ENCODE measurements around the gene PCSK5. TPM values are rescaled to one million over a fixed set of nuclear protein-coding genes. Genes with fewer than 3 reads are reported as not detected.

PCSK5 gene
- total RNA-seq, 1 donor from 2014 or later = 8.9 TPM

- no peak for TF ChIP-seq CTCF (IDR thresholded peaks at IDR 0.05)
- Mint-ChIP-seq H3K36me3 (ENCODE audit: low read depth) (peaks cover 3% of the 10 kb centered on the region), H3K4me1 (ENCODE audit: low read depth) (peaks cover 23% of the 10 kb centered on the region), H3K27me3 (ENCODE audit: low read depth) (no peaks in the 10 kb centered on the region), H3K9me3 (ENCODE audit: low read depth) (peaks cover 6% of the 10 kb centered on the region), H3K27ac (ENCODE audit: unreplicated experiment) (no peak overlapping the region), H3K4me3 (ENCODE audit: unreplicated experiment) (no peak overlapping the region)
- no peak for DNase-seq (ENCODE audit: low spot score)
Observed at GRCh38 chr9:75997206-75997605, 106.7 kb downstream of the PCSK5 start.

- DNase-seq (ENCODE audit: low spot score) = no peak
- peaks cover 20% of the 10 kb centered on the region for H3K4me1 Mint-ChIP-seq (ENCODE audit: low read depth)
- no peaks in the 10 kb centered on the region for H3K27me3 Mint-ChIP-seq (ENCODE audit: low read depth)
- no peak overlapping the region for H3K27ac Mint-ChIP-seq (ENCODE audit: unreplicated experiment)
- H3K36me3 Mint-ChIP-seq (ENCODE audit: low read depth) = peaks cover 3% of the 10 kb centered on the region
- peaks cover 6% of the 10 kb centered on the region for H3K9me3 Mint-ChIP-seq (ENCODE audit: low read depth)
- no peak overlapping the region for H3K4me3 Mint-ChIP-seq (ENCODE audit: unreplicated experiment)
- TF ChIP-seq CTCF (IDR thresholded peaks at IDR 0.05) = no peak
Observed at GRCh38 chr9:75998096-75998780, 107.8 kb downstream of the PCSK5 start.

- Mint-ChIP-seq H3K4me1 (ENCODE audit: low read depth) (peaks cover 5% of the 10 kb centered on the region), H3K27me3 (ENCODE audit: low read depth) (no peaks in the 10 kb centered on the region), H3K4me3 (ENCODE audit: unreplicated experiment) (no peak overlapping the region), H3K36me3 (ENCODE audit: low read depth) (no peaks in the 10 kb centered on the region), H3K27ac (ENCODE audit: unreplicated experiment) (no peak overlapping the region), H3K9me3 (ENCODE audit: low read depth) (no peaks in the 10 kb centered on the region)
- no peak for DNase-seq (ENCODE audit: low spot score)
- no peak for TF ChIP-seq CTCF (IDR thresholded peaks at IDR 0.05)
Observed at GRCh38 chr9:76001459-76001858, 111.0 kb downstream of the PCSK5 start.

GRCh38 chr9:76003041-76003440, 112.6 kb downstream of the PCSK5 start:
- H3K9me3 Mint-ChIP-seq (ENCODE audit: low read depth) = no peaks in the 10 kb centered on the region
- H3K4me1 Mint-ChIP-seq (ENCODE audit: low read depth) = peaks cover 6% of the 10 kb centered on the region
- DNase-seq (ENCODE audit: low spot score) = no peak
- H3K27ac Mint-ChIP-seq (ENCODE audit: unreplicated experiment) = no peak overlapping the region
- TF ChIP-seq CTCF (IDR thresholded peaks at IDR 0.05) = no peak
- no peak overlapping the region for H3K4me3 Mint-ChIP-seq (ENCODE audit: unreplicated experiment)
- H3K36me3 Mint-ChIP-seq (ENCODE audit: low read depth) = peaks cover under 1% of the 10 kb centered on the region
- no peaks in the 10 kb centered on the region for H3K27me3 Mint-ChIP-seq (ENCODE audit: low read depth)

GRCh38 chr9:76004526-76004925, 114.1 kb downstream of the PCSK5 start:
- Mint-ChIP-seq H3K27ac (ENCODE audit: unreplicated experiment) (no peak overlapping the region), H3K4me1 (ENCODE audit: low read depth) (peaks cover 8% of the 10 kb centered on the region), H3K36me3 (ENCODE audit: low read depth) (peaks cover 2% of the 10 kb centered on the region), H3K27me3 (ENCODE audit: low read depth) (no peaks in the 10 kb centered on the region), H3K4me3 (ENCODE audit: unreplicated experiment) (no peak overlapping the region), H3K9me3 (ENCODE audit: low read depth) (no peaks in the 10 kb centered on the region)
- no peak for TF ChIP-seq CTCF (IDR thresholded peaks at IDR 0.05)
- DNase-seq (ENCODE audit: low spot score) = no peak
